Dermis microvascular lymphatic vessel endothelial cell (primary cell): Measurements from ENCODE around the gene SPTSSB. TPM values are rescaled to one million over a fixed set of nuclear protein-coding genes. Genes with fewer than 3 reads are reported as not detected.

ENCODE experiments used
- total RNA-seq: library from RNA; depleted of rRNA; stranded (reverse); fragments of >200 nt; gene quantifications from 2 replicates; pipeline ENCODE4 v1.2.1, GENCODE V29; 2014

The SPTSSB gene
- total RNA-seq, 1 donor from 2014 or later: not detected

Other genes with a start within 250 kb of the SPTSSB start
- 88.2 and 89.9 TPM in 2 replicates for gene NMD3, start 150.2 kb downstream of the SPTSSB start, total RNA-seq
- gene OTOL1, start 125.3 kb upstream of the SPTSSB start, total RNA-seq: not detected in 2 replicates